ENCODE data around the gene PPIE.
"Not testable (repeated sequence)": the region's sequence is repeated elsewhere in the genome, so short reads cannot be mapped to it uniquely, and the experiment has no call there.

DNA sequence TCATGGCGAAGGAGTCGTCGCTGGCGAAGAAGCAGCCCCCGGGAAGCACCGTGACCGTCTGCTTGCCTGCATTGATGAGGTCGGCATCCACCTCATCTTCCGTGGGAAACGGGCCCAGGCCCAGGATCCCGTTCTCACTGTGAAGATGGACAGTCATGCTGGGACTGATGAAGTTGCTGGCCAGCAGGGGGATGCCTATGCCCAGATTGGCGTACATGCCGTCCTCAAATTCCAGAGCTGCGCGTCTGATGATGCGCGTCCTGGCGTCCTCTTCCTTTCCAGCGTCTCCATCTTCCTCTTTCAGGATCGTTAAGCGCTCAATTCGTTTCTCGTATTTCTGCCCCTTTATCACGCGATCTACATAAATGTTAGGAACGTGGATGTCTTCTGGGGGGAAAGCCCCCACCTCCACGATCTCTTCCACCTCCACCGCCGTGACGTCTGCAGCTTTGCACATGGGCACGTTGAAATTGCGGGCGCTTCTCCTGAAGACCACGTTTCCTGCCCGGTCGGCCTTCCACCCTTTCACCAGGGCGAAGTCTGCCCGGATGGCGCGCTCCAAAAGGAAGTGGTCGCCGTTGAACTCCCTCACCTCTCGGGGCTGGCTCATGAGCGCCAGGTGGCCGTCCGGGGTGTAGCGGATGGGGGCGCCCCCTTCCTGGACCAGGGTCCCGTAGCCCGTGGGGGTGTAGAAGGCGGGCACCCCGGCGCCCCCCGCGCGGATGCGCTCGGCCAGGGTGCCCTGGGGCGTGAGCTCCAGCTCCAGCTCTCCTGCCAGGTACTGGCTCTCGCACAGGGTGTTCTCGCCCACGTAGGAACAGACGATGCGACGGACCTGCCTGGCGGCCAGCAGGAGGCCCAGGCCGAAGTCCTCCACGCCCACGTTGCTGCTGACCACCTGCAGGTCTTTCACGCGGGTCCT lies 31.7 kb downstream of the PPIE start:
- TF ChIP-seq, protein P1, sequence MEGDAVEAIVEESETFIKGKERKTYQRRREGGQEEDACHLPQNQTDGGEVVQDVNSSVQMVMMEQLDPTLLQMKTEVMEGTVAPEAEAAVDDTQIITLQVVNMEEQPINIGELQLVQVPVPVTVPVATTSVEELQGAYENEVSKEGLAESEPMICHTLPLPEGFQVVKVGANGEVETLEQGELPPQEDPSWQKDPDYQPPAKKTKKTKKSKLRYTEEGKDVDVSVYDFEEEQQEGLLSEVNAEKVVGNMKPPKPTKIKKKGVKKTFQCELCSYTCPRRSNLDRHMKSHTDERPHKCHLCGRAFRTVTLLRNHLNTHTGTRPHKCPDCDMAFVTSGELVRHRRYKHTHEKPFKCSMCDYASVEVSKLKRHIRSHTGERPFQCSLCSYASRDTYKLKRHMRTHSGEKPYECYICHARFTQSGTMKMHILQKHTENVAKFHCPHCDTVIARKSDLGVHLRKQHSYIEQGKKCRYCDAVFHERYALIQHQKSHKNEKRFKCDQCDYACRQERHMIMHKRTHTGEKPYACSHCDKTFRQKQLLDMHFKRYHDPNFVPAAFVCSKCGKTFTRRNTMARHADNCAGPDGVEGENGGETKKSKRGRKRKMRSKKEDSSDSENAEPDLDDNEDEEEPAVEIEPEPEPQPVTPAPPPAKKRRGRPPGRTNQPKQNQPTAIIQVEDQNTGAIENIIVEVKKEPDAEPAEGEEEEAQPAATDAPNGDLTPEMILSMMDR (conservative IDR thresholded peaks at IDR 0.05; ENCODE audit: low read length): not testable (repeated sequence)
- not testable (repeated sequence) for TF ChIP-seq EZH2phosphoT487 (IDR thresholded peaks at IDR 0.05; ENCODE audit: borderline replicate concordance, low read depth, low read length)
